Stimulated activated CD8-positive, alpha-beta memory T cell treated with anti-CD3 and anti-CD28 coated beads, Interleukin-12 subunit alpha, Interleukin-12 subunit beta, amount 100 ng/mL, for 24 hours (primary cell): ENCODE data around the gene PPP1R37.
"Not testable (repeated sequence)": the region's sequence is repeated elsewhere in the genome, so short reads cannot be mapped to it uniquely, and the experiment has no call there.

Source experiments
- DNase-seq: peaks from one replicate; pipeline ENCODE4 v3.0.0-alpha.2; 2020; ENCODE audit errors: extremely low read depth

PPP1R37 gene

DNA sequence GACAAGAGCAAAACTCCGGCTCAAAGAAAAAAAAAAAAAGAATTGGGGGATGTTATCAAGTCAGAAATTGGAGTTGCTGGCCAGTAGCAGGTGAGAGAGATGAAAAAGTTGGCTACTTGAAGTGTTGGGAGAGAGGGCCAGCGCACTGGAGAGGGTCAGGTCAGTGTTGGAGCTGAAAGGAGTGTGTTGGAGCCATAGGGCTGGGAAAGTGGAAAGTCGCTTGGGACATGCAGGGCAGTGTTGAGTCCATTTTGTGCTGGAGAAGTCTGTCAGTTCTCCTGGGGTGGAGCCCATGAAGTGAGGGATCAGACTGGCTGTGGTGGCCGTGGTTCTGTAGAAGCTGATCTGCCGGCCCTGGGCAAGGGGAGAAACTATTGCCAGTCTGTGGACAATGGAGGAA, 1.7 kb downstream of the PPP1R37 start:
- no peak for DNase-seq

GRCh38 chr19:45095496-45096413, 2.8 kb downstream of the PPP1R37 start:
- DNase-seq: no peak

DNA sequence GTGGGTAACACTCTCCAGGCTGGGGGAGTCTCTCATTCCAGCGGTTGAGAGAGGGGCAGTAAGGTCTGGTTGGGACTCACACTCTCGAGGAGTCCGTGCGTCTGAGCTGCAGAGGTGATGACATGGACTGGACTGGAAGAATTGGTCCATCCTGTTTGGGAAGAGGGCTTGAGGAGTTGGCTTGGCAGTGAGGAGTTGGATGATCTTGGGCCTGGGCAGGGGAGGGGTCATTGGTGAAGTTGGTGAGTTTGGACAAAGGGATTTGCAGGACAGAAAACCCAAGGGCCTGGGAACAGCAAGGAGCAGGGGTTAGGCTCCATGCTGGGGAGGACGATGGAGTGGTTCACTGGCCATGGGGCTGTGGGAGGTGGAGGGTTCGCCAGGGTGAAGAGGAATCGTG, 3.7 kb downstream of the PPP1R37 start:
- no peak for DNase-seq

DNA sequence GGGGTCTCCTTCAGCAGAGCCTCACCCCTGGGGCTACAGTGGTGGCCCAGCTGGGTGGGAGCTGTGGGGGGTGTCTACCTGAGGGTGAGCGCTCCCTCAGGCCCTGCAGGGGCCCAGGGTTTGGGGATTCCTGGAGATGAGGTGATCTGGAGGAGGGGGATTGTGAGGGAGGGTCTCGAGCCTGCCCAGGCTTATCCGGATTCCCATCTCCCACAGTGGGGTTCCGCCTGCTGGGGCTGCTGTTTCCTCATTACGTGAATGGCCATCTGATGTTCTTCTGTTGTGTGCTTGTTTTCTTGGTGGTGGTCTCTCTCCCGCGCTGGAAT, 4.4 kb downstream of the PPP1R37 start:
- no peak for DNase-seq

GRCh38 chr19:45097776-45098520, 5.0 kb downstream of the PPP1R37 start:
- no peak for DNase-seq

GRCh38 chr19:45098521-45099466, 5.8 kb downstream of the PPP1R37 start:
- no peak for DNase-seq

DNA sequence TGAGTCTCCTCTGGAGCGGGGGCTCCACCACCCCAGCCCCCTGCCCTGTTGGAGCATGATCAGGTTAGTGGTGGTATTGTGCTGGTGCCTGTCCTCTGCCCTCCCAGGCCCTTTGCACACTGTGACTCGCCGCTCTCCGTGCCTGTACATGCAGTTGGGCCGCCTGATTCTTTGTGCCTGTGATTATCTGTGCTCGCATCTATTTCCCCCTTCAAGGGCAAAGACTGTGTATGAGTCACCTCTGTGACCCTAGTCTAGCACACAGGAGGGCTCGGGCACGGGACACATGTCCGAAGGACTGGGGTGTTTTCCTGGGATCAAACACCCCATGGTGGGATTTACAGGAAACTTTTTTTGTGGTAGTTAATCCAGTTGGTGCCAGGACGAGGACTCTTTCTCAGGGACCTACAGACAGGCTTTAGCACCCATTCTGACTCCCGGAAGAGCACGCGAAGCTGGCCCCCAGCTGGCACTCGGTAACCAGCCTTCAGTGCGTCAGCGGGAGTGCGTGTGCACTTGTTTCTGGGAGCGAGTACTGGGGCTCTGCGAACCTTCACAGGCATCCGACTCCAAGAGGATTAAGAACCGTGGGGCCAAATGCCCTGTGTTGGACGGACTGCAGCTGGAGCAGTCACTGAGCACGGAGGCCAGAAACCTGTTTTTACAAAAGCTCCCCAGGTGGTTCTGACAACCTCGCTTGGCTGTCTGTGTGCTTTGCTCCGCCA, 6.7 kb downstream of the PPP1R37 start:
- DNase-seq: no peak

DNA sequence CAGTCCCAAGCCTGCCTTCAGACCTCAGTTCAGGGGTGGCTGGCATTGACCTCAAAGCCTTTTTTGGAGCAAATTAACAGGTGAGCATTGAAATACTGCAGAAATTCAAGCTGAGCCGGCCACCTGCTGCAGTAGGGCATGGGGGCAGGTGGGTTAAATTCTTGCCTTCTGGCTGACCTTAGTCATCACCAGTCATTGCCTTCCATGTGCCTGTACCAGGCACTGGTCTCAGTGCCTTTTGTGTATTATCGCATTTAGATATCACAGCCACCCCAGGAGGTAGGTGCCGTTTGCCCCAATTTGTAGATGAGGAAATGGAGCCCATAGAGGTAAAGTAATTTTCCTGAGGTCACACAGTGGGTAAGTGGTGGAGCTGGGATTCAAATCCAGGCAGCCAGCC, 7.2 kb downstream of the PPP1R37 start:
- DNase-seq: no peak

DNA sequence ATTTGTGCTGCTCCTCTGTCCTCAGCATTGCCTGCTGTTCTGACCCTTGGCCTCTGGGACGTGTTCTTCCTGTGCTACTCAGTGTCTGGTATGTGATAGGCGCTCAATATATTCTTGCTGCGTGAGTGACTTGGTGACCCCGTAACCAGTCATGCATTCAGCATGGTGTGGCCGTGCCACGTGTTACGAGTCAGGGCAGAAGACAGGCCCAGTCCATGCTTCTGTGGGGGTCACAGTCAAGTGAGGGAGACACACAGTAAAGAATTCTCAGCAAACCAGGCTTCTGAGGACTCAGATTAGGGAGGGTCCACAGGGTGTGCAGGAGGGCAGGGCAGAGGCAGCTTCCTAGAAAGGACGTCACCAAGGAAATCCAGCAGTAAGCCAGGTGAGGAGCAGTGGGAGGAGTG, 7.9 kb downstream of the PPP1R37 start:
- no peak for DNase-seq

DNA sequence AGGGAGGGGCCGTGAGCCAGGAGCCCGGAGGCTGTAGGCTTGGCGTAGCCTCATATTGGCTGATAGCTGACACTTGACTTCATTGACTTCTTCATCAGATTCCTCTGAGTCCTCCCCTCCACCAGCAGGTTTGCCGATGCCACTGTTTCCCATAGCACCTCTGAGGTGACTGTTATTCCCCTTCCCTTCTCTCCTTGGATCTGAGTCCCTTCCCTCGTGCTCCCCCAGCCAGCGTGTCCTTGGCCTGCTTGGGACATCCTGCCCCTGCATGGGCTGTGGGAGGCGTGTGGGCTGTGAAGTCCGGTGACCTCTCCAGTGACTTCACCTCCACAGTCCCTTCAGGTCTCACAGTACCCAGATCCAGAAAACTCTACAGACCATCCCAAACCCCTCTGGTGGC, 8.8 kb downstream of the PPP1R37 start:
- DNase-seq: no peak

DNA sequence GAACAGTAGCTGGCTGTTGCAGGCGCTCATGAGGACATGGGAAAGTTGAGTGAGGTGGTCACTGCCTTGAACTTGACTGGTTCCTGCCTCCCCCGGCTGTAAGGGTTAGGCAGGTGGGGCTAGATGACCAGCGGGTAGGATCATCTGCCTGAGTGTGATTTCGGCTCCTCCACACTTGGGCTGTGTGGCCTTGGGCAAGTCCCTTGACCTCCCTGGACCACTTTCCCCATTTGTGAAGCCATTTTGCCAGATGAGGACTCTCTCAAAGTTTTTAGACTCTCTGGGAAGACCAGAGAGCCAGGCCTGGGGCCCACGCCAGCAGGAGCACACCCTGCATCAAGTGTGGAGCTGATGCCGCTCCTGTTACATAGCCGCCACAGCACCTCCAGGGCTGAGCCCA, 9.5 kb downstream of the PPP1R37 start:
- DNase-seq: no peak

DNA sequence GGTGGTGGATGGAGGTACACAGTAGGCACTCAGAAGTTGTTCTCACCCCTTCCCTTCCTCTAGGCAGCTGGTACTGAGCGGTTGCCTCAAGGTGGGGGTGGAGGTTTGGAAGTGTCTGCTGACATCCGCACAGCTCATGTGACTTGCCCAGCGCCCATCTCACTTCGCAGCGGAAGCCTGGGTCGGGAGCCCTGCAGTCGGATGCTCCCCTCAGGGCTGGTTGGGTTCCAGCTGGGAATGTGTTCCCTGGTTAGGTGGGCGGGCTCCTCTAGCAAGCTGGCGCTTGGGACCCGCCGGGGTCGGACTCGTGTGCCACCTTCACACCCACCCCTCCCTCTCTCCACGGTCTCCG, 10.2 kb downstream of the PPP1R37 start:
- DNase-seq: no peak

DNA sequence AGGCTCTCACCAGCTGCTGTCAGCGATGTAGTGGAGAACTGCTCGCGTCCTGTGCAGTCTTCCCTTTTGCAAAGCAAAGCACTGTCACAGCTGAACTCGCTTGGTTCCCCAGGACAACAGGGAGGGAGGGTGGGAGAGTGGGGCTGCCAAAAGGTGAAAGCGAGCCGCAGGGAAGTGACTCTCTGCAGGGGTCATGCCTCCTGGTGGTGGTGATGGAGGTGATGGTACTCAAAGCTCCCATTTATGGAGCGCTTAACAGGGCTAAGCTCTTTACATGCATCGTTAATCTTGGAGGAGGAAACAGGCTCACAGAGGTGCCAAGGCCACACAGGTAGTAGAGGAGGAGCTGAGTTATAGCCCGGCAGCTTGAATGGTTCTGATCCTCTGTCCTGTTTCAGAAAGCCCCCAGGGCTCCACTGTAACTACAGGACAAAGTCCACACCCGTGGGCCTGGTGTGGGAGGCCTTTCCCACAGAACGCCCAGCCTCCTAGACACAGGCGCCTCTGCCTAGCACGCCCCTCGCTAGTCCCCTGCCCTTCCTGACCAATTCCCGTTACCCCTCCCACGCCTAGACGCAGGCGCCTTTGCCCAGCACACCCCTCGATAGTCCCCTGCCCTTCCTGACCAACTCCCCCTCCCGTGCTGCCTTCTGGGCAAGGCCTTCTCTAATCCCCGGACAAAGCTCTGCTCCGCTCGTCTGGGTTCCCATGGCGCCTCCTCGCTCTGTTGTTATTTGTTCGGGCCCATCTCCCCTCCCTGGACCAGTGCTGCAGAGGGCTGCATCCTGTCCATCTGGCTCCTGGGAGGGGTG, 10.7 kb downstream of the PPP1R37 start:
- DNase-seq: no peak

GRCh38 chr19:45104658-45105349, 11.8 kb downstream of the PPP1R37 start:
- no peak for DNase-seq

GRCh38 chr19:45106363-45106762, 13.4 kb downstream of the PPP1R37 start:
- not testable (repeated sequence) for DNase-seq

DNA sequence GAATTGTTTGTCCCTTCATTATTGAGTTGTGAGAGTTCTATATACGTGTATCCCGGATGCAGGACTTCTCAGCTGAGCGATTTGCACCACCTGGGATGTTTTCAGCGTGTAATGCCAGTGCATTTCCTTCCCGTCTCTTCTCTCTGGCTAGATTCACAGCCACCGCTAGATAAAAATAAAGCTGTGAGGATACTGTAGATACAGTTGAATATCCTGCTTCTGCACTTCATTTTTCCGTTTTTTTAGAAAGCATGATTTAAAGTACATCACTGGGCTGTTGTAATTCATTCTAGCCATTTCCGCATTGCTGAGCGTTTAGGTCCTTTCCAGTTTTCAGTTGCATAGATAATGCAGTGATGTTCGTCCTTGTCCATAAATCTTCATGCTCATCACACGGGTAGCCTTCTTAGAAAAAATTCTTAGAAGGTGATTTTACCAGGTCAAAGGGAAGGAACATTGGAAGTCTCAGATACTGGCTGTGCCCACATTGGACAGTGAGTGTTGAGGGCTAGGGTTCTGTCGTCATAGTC, 14.7 kb downstream of the PPP1R37 start:
- DNase-seq: no peak

GRCh38 chr19:45110851-45111266, 17.9 kb downstream of the PPP1R37 start:
- no peak for DNase-seq

- DNase-seq: no peak
These were observed 19.3 kb downstream of the PPP1R37 start for GRCh38 chr19:45112111-45112827.

GRCh38 chr19:45113628-45114027, 20.6 kb downstream of the PPP1R37 start:
- no peak for DNase-seq
